ENCODE results near the gene PRPF38A. TPM values are rescaled to one million over a fixed set of nuclear protein-coding genes. Genes with fewer than 3 reads are reported as not detected.

Gene PRPF38A
- total RNA-seq, 4 donors from 2014 or later = 10.6 to 20.4 (median 14.3) TPM

DNA sequence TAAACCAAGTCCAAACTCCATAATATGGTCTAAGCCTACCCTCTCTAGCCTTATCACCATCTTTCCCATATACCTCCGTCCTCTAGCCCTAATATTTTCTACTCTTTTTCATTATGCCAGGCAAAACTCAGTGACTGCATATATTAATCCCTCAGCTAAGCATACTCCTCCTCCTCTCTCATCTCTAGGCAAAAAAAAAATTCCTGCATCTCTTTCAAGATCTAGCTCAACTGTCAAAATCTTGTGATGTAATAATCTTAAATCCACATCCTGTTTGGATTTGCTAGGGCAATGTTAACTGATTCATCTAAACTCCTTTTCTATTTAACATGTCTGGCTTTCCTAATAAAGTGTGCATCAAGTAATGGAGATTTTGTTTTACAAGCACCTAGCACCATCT lies 20.4 kb downstream of the PRPF38A start:
- Histone ChIP-seq H3K4me3 (no peak overlapping the region), H3K9me3 (no peaks in the 10 kb centered on the region), H3K27me3 (no peaks in the 10 kb centered on the region), H3K27ac (no peak overlapping the region), H3K4me1 (no peaks in the 10 kb centered on the region), H3K36me3 (peaks cover 52% of the 10 kb centered on the region)
- WGBS = 95% methylated on average over 1 of the region's 1 CpG
- no peak for DNase-seq (ENCODE audit: low spot score in 2 of 2)
- TF ChIP-seq POLR2A (IDR thresholded peaks at IDR 0.05) (no peak), EP300 (IDR thresholded peaks at IDR 0.05) (no peak), POLR2AphosphoS5 (IDR thresholded peaks at IDR 0.05) (no peak)
- TF ChIP-seq, protein P1, sequence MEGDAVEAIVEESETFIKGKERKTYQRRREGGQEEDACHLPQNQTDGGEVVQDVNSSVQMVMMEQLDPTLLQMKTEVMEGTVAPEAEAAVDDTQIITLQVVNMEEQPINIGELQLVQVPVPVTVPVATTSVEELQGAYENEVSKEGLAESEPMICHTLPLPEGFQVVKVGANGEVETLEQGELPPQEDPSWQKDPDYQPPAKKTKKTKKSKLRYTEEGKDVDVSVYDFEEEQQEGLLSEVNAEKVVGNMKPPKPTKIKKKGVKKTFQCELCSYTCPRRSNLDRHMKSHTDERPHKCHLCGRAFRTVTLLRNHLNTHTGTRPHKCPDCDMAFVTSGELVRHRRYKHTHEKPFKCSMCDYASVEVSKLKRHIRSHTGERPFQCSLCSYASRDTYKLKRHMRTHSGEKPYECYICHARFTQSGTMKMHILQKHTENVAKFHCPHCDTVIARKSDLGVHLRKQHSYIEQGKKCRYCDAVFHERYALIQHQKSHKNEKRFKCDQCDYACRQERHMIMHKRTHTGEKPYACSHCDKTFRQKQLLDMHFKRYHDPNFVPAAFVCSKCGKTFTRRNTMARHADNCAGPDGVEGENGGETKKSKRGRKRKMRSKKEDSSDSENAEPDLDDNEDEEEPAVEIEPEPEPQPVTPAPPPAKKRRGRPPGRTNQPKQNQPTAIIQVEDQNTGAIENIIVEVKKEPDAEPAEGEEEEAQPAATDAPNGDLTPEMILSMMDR (IDR thresholded peaks at IDR 0.05) = no peak

DNA sequence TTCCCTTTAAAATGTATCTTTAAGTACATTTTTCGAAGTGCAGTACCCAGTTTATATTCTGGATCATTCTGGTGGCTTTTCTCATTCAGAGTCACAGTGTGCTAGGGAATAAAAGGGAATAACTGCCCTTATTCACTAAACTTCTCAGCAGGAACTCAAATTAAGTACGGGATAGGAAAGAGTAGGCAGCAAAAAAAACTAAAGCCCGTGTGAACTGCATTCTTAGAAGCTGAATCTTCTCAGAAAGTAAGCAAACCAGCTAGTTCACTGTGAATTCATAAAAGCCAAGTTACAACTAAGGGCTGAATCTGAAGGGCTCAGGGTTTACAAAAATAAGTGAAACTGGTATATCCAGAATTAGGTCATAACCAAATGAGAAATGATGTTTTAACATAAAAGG lies 22.0 kb downstream of the PRPF38A start:
- H3K9me3 ChIP-seq = no peaks in the 10 kb centered on the region
- no peak overlapping the region for H3K4me3 ChIP-seq
- 72% methylated on average over 3 of the region's 3 CpGs for WGBS
- no peak for DNase-seq (ENCODE audit: low spot score in 2 of 2)
- H3K4me1 ChIP-seq = no peaks in the 10 kb centered on the region
- H3K27me3 ChIP-seq = no peaks in the 10 kb centered on the region
- TF ChIP-seq, protein P1 (IDR thresholded peaks at IDR 0.05) = no peak
- TF ChIP-seq POLR2A (IDR thresholded peaks at IDR 0.05) (no peak), EP300 (IDR thresholded peaks at IDR 0.05) (no peak), POLR2AphosphoS5 (IDR thresholded peaks at IDR 0.05) (no peak)
- no peak overlapping the region for H3K27ac ChIP-seq
- peaks cover 60% of the 10 kb centered on the region for H3K36me3 ChIP-seq

DNA sequence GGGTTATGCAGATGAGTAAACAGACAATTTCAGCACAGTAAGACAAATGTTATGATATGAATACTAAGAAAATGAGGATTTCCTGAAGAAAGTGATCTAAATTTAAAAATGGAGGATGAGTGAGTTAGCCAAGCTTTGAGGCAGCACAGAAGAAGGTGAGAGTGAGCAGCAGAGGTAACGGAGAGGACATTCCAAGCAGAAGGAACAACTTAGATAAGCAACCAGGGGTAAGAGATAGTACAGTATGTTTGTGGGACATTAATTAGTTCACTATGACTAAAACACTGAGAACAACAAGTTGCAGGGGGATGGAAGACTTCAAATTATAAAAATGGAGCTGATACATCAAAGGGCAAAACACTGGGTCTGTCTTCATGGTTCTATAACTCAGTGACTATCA lies 22.8 kb downstream of the PRPF38A start:
- no peak for DNase-seq (ENCODE audit: low spot score in 2 of 2)
- H3K36me3 ChIP-seq = peaks cover 54% of the 10 kb centered on the region
- H3K4me1 ChIP-seq = no peaks in the 10 kb centered on the region
- no peak overlapping the region for H3K4me3 ChIP-seq
- 90% methylated on average over 1 of the region's 1 CpG for WGBS
- H3K27ac ChIP-seq = no peak overlapping the region
- H3K27me3 ChIP-seq = no peaks in the 10 kb centered on the region
- H3K9me3 ChIP-seq = no peaks in the 10 kb centered on the region
- no peak for TF ChIP-seq POLR2AphosphoS5 (IDR thresholded peaks at IDR 0.05)
- TF ChIP-seq EP300 (IDR thresholded peaks at IDR 0.05) = no peak
- no peak for TF ChIP-seq POLR2A (IDR thresholded peaks at IDR 0.05)
- TF ChIP-seq, protein P1 (IDR thresholded peaks at IDR 0.05) = no peak

DNA sequence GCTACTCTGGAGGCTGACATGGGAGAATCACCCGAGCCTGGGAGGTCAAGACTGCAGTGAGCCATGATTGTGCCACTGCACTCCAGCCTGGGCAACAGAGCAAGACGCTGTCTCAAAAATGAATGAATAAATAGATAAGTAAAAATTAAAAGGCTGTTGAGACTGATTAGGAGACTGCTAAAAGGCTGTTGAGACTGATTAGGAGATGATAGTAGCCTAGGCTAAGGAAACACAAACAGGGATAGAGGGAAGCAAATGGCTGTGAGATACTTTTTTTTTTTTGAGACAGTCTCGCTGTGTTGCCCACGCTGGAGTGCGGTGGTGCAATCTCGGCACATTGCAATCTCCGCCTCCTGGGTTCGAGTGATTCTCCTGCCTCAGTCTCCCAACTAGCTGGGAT lies 28.4 kb downstream of the PRPF38A start:
- H3K36me3 ChIP-seq = peaks cover 78% of the 10 kb centered on the region
- no peaks in the 10 kb centered on the region for H3K4me1 ChIP-seq
- H3K27me3 ChIP-seq = no peaks in the 10 kb centered on the region
- 95% methylated on average over 8 of the region's 8 CpGs for WGBS
- no peaks in the 10 kb centered on the region for H3K9me3 ChIP-seq
- H3K27ac ChIP-seq = no peak overlapping the region
- no peak overlapping the region for H3K4me3 ChIP-seq
- TF ChIP-seq POLR2A (IDR thresholded peaks at IDR 0.05) (no peak), EP300 (IDR thresholded peaks at IDR 0.05) (no peak), POLR2AphosphoS5 (IDR thresholded peaks at IDR 0.05) (no peak)
- TF ChIP-seq, protein P1 (IDR thresholded peaks at IDR 0.05) = no peak
- DNase-seq (ENCODE audit: low spot score in 2 of 2) = no peak

DNA sequence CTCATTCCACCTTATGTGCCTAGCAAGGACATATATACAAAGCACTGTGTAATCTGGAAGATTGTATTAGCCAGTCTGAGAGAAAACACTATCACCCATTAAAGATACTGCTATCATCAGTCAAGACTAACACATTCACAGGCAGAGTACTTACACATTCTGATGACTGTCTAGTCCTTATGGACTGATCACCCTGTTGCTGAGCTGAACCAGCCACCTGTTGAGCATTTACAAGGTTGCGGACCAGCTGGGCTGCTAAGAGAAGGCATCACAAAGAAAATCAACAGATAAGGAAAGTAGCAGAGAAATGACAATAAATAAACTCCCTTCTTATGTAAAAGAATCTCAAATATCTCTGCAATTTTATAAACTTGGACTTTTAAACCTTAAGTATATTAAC lies 30.8 kb downstream of the PRPF38A start:
- TF ChIP-seq, protein P1 (IDR thresholded peaks at IDR 0.05) = no peak
- no peak for TF ChIP-seq EP300 (IDR thresholded peaks at IDR 0.05)
- TF ChIP-seq POLR2AphosphoS5 (IDR thresholded peaks at IDR 0.05) = no peak
- TF ChIP-seq POLR2A (IDR thresholded peaks at IDR 0.05) = no peak
- Histone ChIP-seq H3K4me1 (no peaks in the 10 kb centered on the region), H3K4me3 (no peak overlapping the region), H3K27ac (no peak overlapping the region), H3K36me3 (peaks cover 70% of the 10 kb centered on the region), H3K9me3 (no peaks in the 10 kb centered on the region), H3K27me3 (no peaks in the 10 kb centered on the region)
- no peak for DNase-seq (ENCODE audit: low spot score in 2 of 2)
- WGBS = 97% methylated on average over 1 of the region's 1 CpG

Measured in suprapubic skin (tissue), 4 donors.